ENCODE measurements around the gene CLDN11.

The CLDN11 gene
- 0 to 0.41 (median 0.07) reads per million in 18 experiments for total RNA-seq

- DNase-seq: no peak
Measured at GRCh38 chr3:170418422-170419398, at the start of gene CLDN11. TSS of gene CLDN11 (plus strand) at chr3:170418868. CDS start at chr3:170419067, 199 bp downstream.

DNA sequence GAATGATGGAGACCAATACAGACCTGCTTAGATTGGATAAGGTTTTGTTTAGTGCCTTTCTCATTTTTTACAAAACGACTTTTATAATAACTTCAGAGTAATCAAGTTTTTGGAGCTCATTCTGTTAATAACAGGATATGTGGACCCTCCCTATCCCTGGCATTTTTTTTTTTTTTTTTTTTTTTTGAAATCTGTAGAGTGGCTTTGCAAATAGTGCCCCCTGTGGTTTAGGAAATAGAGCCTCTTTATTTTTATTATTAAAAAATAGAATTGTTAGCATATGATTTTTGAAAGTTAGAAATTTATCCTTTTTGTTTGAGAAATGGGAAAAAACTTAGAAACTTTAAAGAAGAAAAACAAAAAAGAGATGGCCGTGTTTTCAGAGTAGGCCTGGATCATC is 49.7 kb upstream of the CLDN11 start:
- DNase-seq: no peak

- DNase-seq: no peak
Measured at GRCh38 chr3:170372190-170372879, 46.3 kb upstream of the CLDN11 start.

DNA sequence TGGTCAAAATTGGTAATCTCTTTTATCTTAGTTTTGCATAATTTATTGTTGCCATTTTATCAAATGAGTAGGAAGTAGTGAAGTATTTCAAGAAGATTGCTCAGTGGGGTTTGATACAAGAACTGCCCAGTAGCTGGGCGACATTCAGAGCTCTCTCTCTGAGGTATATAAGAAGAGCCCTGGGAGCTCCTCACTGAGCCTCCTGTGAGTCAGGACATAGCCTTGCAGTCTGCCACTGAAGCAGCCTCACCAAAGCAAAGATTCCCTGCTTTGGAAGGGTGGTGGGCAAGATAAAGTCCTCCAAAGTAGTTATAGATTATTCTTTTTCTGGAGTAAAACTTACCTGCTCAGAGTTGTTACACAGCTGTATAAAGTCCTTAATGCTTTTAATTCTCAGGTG is 35.1 kb upstream of the CLDN11 start:
- DNase-seq: no peak

DNA sequence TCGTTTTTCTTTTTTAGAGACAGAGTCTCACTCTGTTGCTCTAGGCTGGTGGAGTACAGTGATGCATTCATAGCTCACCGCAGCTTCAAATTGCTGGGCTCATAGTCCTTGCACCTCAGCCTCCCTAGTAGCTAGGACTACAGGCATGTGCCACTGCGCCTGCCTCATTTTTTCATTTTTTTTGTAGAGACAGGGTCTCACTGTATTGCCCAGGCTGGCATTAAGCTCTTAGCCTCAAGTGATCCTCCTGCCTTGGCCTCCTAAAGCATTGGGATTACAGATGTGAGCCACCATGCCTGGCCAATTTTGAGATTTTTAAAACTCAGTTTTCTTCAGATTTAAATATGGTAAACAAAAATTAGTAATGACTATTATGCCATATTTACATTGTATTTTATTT is 32.2 kb upstream of the CLDN11 start:
- no peak for DNase-seq

- peak; percentile 24 to 56 for DNase-seq
Measured at GRCh38 chr3:170387950-170388349, 30.7 kb upstream of the CLDN11 start.

DNA sequence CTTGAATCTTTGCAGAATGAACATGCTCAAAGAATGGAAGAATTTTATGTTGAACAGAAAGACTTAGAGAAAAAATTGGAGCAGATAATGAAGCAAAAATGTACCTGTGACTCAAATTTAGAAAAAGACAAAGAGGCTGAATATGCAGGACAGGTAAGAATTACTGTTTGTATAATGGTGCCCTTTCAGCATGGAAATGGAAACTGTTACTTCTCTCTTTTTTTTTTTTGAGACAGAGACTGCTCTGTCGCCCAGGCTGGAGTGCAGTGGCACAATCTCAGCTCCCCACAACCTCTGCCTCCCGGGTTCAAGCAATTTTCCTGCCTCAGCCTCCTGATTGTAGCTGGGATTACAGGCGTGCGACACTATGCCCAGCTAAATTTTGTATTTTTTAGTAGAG is 27.6 kb upstream of the CLDN11 start:
- no peak for DNase-seq

- DNase-seq: no peak
Measured at GRCh38 chr3:170397685-170398084, 21.0 kb upstream of the CLDN11 start.

DNA sequence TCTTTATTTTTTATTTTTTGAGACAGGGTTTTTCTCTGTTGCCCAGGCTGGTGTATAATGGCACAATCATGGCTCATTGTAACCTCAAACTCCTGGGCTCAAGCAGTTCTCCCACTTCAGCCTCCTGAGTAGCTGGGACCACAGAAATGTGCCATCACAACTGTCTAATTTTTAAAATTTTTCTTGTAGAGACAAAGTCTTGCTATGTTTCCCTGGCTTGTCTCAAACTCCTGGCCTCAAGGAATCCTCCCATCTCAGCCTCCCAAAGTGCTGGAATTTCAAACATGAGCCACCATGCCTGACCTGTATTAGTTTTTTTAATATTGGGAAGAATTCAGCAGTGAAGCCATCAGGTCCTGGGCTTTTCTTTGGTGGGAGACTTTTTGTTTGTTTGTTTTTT is 13.6 kb upstream of the CLDN11 start:
- DNase-seq: no peak

DNA sequence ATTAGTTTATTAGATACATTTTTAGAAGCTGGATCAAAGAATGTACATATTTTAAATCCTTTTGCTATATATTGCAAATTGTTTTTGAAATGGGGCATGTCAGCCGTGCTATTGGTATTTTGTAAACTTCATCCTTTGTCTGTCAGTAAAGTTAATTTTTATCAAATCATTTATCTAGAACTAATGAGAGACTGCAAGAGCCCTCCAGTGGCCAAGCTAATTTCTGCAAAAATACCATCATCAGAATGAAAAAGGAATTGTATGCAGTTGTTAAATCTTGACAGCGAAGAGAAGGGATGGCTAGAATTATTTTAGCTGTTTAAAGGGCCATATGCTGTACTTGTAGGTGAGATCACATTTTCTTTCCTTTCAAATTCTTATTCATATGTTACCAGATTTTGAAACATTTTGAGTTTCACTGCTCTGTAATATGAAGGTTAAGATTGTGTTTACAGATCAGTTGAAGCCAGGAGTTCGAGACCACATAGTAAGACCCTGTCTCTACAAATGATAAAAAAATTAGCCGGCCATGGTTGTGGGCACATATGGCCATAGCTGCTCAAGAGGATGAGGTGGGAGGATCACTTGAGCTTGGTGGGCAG is 8.1 kb upstream of the CLDN11 start:
- peak; percentile 33 to 47 for DNase-seq

DNA sequence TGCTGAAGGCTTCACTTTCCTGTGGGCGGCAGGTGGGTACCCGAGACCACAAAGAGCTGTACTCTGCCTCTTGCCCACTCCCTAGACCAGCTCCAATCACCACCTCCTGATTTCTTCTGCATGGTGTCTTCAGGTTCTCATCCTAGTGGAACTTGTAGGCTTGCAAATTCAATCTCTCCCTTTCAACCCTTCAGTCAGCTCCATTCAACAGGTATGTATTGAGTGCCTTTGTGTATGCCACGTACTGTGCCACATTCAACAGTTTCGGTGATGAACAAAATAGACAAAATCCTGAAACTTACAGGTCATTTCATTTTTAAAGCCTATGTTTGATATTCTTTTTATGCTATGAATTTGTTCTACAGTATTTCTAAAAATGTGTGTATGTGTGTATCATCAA is 5.4 kb upstream of the CLDN11 start:
- DNase-seq: no peak

DNA sequence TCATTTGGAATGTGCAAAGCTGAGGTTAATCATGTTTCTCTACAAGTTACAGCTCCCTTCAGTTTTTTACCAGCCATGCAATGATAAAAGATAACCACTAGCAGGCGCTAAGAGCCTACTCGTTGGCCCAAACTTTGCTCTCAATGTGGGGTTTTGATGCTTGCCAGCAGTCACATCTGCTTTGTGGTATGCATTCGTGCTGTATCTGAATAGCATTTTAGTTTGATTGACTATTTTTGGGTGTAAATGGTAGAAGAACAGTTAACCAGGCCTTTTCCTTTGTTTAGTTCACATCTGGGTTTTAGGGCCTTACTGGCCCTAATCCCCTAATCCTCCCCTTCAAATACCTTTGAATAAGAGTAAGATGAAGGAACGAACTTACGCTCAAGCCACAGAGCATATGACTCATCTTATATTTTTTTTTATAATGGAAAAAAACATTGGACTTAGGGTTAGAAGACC is 4.4 kb upstream of the CLDN11 start:
- DNase-seq: peak; percentile 63 to 66

GRCh38 chr3:170417090-170417489 is 1.6 kb upstream of the CLDN11 start:
- no peak for DNase-seq

DNA sequence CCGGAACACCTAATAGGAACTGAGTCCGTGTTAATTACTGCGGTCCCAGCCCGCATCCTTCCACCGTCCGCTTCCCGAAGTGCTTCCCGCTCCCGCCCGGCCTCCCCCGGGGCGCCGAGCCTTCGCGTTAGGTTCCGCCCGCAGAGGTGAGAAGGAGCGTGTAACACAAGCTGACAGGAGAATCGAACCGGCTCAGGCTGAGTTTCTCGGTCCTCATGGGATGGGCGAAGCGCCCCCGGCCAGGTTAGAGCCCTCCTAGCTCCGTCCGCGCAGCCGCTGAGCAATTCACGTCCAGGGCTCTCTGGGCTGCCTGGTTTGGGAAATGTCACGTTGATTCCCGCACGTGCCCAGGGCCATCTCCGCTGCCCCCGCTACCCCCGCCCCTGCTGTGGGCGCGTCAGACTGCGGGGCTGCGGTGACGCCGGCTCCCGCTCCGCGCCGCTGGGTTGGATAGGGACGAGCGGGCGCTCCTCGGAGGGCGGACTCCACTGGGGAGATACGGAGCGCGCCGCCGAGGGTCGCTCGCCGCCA is 954 bp downstream of the CLDN11 start:
- DNase-seq: no peak

DNA sequence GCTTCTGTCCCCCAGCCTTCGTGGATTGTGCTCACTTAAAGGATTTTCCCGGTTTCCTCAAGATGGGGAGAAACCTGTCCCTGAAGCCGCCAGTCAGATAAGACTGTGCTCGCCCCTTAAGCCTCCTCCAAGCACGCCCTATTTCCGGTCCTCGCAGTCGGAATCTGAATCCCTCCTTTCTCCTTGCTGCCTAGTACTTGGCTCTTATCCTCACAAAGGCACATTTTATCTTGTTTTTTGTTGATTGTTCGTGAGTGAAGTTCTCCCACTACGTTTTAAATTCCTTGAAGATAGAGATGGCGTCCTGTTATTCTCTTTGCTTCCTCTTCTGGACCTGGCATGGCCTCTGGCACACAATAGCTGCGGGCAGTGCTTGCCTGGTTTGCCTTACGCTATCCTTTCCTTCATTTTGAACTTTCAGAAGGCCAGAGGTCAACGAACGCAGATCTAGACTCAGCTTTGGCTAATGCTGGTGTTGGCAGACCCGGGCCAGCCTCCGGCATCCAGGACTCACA is 1.7 kb downstream of the CLDN11 start:
- DNase-seq: no peak

GRCh38 chr3:170421111-170421641 is 2.5 kb downstream of the CLDN11 start:
- no peak for DNase-seq

DNA sequence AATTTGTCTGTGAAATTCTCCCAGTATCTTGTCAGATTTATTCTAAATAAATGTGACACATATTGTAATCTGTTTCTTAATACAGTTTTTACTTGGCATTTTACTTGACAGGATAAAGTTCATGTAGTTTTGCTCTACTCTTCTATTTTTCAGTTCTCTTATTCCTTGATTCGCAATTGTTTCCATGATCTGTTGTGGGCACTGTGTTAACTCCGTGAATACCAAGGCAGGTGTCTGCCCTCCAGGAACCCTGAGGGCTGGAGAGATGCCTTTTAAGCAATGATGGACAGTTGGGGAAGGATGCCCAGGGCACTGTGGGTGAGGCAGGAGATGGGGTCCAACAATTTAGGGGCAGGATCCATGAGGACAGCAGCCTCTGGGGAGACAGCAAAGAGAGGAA is 3.1 kb downstream of the CLDN11 start:
- no peak for DNase-seq

DNA sequence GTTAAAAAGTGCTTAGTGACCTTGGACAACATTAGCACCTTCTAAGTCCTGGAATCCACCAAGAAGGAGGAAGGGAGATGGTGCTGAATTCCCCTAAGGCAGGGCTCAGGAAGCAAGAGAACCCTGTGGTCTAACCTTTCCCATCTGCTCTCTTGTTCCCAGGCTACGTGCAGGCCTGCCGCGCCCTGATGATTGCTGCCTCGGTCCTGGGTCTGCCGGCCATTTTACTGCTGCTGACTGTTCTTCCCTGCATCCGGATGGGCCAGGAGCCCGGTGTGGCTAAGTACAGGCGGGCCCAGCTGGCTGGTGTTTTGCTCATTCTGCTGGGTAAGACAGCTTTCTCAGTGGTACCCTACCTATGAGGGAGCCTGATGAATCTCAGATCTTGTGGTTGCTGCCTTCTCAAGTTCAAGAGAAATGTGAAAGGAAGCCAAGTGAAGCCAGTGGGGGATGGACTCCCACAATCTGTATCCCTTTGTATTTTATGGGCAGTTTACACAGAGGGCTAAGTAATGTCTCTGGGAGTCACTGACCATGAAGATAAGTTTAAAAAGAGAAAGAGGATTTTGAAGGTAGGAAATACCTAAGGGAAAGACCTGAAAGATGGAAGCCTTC is 4.4 kb downstream of the CLDN11 start:
- DNase-seq: no peak

DNA sequence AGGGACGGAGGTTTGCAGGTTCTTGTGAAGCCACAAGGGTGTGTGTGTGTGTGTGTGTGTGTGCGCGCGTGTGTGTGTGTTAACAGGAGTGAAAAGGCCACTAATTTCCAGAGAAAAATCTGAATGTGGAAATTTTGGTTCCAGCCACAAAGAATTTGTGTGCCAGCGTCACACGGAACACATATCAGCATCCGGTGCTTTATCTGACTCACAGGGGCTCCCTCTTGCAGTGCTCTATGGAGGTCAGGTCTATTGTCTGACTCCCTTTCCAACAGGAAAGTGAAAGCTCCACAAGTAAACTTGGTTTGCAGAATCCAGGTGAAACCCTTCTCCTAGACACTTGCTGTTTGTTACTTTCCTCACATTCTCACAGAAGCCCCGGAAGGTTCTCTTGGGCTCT is 6.2 kb downstream of the CLDN11 start:
- DNase-seq: no peak

- DNase-seq: no peak
Measured at GRCh38 chr3:170425491-170426239, 7.0 kb downstream of the CLDN11 start.

DNA sequence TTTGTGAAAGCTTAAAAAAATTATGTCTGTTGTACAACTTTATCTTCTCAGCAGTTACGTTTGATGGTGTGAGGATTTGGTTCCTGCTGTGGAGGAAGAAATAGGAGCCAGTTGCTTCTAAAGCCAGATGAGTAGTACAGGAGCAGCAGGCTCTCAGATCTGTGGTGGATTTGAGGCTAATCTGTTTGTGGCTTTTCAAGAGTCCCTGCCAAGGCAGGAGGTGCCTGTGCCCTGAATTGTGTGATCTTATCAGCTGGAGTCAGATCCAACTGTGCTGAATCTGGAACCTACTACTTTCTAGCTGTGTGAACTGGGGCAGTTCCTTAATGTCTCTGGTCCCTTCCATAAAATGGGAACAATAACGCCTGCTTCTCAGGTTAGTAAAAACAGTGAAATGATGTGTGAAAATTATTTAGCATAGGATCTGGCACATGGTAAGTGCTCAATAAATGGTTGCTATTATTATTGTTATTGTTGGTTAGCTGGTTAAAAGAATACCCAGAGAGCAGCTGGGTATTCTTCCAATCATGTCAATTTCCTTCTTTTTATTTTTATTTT is 7.7 kb downstream of the CLDN11 start:
- no peak for DNase-seq
